Activated naive CD8-positive, alpha-beta T cell treated with anti-CD3 and anti-CD28 coated beads, Interleukin-2, amount 50 U/mL, for 16 hours (primary cell): ENCODE data around the gene RNF215.

ENCODE experiments used
- DNase-seq: peaks from one replicate; pipeline ENCODE4 v3.0.0-alpha.2; 2020; ENCODE audit warnings: low read depth, low spot score

Gene RNF215

DNA sequence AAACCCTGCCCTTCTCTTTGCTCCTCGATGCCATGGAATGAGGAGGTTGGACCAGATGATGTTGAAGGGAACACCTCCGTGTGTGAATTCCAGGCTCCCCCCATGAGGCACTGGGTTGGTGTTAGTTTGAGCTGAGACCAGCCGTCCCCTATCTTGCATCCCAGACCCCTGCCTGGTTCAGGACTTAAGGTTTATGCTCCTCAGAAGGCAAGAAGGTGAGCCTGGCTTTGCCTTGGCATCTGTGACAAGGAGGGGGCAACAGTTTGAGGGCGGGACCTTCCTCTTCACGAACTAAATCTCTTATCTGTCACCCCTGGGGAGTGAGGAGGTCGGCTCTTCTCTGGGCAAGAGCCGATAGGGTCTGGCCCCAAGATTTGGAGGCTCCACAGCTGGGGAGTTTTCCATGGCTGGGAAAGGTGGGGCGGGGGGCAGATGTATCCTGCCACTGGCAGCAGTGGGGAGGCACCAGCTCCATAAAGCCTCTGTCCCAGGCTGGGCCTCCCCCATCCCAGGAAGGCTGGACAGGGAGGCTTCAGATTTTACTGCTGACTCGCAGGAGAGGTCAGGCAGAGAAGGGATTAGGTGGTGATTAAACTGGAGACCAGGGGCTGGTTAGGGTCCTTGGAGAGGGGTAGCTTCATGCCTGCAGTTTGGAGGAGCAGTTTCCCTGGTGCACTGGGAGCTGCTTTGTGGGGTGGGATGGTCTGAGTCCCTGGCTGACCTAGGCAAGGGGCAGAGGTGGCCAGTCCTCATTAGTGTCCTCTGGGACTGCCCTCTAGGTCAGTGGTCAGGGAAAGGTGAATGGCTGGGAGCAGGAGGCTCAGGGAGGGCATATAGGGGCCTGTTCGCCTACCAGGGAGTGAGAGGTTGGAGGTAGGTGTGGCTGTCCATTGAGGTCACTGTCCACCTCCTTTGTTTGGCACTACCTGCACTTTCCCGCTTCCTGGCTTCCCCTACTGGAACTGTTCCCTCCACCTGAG is 10.7 kb upstream of the RNF215 start:
- DNase-seq, result no peak

DNA sequence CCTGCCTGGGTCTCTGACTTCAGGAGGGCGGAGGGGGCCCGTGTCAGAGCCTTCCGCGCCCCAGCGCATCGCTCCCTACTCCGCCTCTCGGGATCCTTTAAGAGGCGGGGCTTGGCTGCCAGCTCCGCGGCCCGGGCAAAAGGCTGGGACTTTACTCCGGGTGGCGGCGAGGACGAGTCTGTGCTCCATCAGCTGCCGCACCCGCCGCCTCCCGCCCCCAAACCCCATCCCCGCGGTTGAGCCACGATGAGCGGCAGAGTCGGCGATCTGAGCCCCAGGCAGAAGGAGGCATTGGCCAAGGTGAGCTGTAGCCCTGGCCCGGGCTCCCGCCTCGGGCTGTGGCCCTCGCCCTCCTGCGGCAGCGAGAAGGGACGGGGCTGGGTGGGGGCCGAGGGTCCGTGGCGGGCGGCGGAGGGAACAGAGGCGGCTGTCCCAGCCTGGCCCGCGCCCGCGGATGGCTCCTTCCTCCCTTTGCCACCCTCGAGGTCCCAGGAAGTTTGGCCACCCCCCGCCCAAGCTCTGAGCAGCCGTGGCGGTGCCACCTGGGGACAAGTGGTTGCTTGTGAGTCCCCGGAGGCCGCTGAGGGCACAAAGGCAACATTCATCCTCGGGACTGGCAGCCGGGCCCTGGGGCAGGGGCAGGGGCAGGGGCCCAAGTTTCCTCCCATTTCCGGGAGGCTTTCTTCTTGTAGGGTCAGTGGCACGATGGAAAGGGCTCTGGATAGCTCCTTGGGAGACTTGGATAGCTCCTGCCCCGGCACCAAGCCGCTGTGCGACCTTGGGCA is 9.9 kb upstream of the RNF215 start, which contains the start of gene SEC14L2:
SEC14L2 (plus strand) TSS at position 148 of the 785 bp plus-strand sequence; CDS start at position 247, 99 bp downstream.
- DNase-seq, result peak; percentile 22

DNA sequence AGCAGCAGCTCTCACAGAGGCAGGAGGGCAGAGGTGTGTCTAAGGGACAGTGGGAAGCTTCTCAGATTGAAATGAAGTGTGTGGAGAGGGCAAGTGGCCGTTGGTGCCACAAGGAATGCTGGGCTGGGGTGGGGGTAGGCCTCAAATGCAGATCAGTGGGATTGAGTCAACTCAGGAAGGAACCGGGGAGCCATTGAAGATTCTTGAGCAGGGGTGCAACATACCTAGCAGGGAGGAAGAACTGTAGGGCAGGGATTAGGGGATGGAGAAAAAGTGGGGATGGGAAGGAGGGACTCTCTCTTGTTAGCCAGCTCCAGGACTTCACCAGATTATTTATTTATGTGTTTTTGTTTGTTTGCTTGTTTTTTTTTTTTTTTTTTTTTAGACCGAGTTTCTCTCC is 6.7 kb upstream of the RNF215 start:
- DNase-seq, result no peak

DNA sequence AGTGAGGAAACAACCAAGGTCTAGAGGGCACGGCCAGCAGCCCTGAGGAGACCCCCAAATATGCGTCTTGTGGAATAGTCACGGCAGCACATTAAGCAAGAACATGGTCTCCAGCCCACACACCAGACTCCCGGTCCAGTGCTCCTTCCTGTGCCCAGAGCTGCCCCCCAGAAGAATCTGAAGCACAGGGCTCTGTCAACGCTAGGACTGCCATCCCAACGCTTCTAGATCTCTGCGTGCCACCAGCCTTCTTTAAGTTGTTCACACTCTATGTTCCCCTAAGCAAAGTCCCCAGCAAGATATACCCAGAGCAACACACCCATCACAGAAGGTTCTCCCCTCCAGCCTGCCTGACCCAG is 6.1 kb upstream of the RNF215 start:
- no peak for DNase-seq

DNA sequence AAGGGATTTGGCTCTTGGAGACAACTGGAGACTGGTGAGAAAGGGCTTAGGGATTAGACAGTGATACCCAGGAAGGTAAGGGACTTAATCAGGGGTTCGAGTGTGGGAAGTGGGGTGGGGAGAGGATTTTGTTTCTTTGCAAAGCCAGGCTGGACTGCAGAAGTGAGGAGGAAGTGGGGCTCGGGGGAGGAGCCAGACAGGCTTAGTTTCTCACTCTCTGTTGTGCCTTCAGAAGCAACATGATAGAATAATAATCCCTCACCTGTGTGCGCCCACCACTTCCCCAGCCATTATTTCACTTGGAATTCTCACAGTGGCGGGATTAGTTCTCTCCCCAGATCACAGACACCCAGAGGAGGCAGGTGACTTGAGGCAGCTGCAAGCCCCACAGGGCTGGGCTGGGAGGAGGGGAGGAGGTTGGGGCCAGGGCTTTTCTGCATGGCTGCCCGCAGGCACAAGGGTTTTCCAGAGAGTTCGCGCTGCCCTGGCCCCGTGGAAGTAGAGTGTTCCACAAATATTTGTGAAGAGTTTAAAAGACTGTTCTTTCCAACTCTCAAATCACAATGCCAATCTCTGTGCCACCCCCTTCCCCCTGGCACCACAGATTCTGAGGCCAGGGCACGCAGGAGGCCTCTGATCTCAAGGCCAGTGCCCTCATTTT is 5.6 kb upstream of the RNF215 start:
- no peak for DNase-seq

DNA sequence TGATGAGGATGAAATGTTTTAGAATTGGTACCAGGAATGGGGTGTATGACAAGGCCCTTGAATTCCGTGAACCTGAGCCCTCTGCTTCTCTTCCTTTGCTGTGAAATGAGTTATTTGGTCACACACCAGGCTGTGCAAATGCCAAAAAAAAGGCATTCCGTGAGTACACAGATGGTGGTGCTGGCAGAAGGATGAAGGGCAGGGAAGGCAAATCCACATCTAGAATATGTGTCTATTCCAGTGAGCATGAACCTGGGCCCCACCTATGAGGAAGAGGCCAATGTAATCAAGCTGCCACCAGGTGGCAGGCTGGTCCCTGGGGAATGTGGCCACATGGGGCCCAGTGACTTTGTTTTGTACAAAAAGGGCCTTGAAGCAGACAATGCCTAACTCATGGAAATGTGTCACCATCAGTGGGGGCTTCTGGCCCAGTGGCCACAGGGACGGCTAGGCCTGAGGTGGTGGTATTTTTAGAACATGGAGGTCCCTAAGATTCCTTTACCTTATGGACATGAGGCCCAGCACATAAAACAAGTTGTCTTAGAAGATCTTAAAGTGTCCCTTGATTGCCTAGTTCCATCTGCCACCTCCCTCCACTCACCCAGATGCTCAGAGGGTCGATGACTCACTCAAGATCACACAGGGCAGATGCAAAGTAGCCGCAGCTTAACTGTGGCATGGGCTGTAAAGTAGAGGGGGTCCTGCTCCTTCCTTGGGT is 3.9 kb upstream of the RNF215 start:
- peak; percentile 57 for DNase-seq

DNA sequence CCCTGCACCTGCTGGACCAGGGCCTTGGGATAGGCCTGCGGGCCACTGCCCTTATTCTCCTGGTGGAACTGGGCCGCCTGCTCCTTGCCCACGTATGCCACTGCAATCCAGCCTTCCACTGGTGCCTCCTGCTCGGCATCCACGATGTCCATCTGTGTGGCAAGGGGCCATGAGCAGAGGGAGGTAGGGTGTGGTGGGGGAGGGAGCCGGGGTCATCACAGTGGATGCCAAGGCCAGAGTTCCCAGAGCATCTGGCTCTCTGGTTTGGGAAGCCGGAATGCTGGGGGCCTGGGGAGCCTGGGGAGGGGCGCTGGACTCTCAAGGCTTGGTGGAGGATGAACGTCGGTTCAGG is 627 bp downstream of the RNF215 start:
- DNase-seq, result no peak

DNA sequence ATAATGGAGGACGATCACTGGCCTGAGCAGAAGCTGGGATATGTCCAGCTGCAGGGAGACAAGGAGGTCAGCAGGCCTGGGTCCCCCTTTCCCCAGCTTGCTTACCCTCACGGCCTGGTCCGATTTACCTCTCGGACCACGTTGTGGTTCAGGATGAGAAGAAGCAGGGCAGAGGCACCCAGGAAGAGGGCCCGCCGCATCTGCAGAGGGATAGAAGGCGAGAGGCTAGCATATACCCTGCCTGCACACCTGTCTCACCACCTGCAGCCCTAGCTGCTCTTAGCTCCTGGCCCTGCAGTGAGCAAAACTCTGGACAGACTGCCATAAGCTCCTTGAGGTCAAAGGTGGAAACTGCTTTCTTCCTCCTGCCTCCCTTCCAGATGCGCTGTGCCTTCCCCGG is 1.3 kb downstream of the RNF215 start:
- no peak for DNase-seq

DNA sequence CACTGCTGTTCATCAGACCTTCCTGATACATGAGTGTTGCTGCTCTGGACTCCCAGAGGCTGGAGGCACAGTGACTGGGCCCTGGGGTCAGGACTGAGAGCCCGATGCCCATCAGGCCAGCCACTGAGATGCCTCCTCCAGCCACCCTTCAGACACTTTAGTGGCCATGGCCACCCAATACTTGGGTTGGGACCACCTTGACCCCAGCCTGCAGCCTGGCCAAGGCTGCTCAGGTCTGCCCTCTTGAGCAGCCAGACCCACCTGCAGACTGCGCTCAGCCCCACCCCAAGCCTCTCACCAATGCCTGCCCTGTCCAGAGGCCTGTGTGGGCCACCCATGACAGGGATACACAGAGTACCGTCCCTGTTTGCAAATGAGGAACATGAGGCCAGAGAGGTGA is 4.2 kb downstream of the RNF215 start:
- DNase-seq, result no peak

DNA sequence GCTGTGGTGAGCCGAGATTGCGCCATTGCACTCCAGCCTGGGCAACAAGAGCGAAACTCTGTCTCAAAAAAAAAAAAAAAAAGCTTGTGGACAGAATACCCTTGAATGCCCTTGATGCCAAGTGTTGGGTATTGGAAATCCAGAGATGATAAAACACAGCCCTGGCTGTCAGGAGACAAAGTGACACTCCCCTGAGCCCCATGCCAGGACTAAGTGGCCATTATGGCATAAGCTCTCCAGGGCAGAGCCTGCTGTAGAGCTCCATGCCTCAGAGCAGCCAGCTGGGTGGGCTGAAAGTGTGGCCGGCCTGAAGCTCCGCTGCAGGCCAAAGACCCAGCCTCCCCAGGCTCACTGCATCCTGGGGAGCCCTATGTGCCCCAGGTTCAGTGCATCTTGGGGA is 4.9 kb downstream of the RNF215 start:
- no peak for DNase-seq

DNA sequence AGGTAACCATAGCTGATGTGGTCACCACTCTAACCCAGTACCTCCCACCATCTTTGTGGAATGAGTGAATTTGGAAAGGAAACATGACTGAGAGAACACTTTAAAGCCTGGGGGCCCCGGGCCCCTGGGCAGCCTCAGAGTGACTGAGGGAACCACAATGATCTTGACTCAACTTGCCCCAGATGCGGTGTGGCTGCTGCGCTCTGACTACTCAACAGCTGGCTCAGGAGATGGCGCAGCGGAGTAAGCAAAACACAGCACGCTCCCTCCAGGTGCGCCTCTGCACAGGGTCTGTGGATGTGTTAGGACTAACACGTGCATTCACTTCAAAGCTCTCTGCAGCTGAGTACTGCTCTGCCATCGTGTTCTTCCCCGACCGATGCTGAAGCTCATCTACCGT is 5.9 kb downstream of the RNF215 start:
- no peak for DNase-seq

DNA sequence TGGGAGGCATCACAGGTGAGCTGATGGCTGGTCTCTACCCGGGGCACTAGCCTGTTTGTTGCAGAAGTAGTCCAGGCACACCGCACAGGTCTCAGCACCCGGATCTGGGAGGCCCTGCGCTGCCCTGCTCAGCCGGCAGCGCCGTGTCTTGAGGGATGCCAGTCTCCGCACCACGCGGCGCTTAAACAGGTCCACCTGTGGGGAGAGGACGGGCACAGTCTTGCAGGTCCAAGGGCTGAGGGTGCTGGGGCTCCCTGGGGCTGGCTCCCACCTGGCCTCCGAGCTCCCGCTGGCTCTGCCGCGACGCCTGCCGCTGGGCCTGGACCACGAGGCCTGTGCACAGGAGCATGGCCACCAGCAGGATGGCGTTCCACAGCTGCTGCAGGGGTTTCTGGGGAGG is 7.2 kb downstream of the RNF215 start:
- no peak for DNase-seq

DNA sequence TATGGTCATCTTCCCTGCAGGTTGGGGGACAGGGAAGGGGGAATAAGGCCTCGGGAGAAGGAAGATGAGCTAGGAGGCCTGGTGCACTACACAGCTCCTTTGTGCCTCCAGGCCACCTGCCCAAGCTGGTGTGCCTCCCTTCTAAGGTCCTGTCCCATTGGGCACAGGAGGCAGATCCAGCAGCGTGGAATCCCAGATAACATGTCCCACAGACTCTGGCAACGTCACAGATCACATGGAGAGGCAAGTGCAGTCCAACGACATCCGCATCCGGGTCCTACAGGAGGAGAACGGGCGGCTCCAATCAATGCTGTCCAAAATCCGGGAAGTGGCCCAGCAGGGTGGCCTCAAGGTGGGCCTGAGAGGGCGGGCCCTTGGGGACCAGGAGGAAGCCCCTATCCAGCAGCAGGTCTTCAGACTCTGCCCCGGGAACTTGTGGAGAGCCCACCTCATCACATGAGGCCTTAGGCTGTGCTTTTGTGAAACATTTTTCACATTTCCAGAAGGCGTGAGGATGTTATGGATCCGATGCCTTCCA is 11.8 kb downstream of the RNF215 start:
- no peak for DNase-seq

DNA sequence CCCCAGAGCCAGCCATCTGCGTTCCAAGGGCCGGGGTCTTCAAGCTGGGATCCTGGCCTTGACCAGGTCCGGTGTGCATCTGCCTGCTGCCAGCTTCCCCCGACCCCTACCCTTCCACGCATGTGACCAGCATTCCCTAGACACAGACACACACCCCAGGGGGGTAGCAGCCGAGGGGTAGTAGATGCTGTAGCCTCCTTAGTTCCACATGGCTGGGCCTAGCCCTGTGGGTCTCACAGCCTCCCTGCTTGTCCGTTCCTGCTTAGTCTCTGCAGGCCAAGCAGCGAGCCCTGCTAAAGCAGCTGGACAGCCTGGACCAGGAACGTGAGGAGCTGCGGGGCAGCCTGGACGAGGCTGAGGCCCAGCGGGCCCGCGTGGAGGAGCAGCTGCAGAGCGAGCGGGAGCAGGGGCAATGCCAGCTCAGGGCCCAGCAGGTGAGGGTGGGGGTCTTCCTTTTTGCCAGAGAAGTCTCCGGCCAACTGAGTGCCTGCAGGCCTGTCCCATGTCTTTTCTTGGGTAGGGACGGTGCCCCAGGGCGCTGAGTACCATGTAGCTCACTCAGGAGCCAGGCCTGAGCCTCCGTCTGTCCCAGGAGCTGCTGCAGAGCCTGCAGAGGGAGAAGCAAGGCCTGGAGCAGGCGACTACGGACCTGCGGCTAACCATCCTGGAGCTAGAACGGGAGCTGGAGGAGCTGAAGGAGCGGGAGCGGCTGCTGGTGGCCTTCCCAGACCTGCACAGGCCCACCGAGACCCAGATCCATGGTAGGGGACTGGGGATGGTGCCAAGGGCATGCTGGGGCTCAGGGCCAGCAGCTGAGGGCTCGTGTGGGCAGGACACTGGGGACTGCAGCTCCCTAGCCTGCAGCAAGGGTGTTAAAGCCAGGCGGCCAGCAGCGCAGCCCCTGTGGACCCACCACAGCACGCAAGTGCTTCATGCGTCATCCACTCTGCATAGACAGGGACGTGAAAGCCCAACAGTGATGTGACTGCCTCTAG is 13.6 kb downstream of the RNF215 start:
- no peak for DNase-seq

DNA sequence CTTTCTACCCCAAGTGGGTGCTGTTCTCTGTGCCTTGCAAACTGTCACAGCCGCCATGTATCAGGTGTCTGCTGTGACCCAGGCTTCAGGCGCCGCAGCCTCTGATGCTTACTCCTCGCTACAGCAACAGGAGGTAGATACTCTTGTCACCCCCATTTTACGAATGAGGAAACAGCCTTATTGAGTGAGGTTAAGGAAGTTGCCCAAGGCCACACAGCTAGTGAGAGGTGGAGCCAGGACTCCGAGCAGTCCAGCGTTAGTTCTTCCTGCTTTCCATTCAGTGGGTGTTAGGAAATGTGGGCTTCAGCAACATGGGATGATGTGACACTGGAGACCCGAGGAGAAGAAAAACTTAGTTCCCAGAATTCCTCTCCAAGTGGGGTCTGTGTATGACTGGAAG is 14.3 kb downstream of the RNF215 start:
- DNase-seq, result no peak

DNA sequence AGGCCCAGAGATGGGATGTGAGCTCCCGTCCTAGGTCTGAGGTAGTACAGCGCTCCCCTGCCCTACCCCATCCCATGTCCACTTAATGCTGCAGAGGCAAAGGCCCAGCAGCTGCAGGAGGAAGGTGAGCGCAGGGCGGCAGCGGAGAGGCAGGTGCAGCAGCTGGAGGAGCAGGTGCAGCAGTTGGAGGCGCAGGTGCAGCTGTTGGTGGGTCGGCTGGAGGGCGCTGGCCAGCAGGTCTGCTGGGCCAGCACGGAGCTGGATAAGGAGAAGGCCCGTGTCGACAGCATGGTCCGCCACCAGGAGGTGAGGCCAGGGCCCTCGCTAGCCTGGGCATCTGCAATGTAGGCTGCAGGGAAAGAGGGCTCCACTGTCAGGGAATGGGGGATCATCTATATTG is 15.2 kb downstream of the RNF215 start:
- DNase-seq, result no peak

DNA sequence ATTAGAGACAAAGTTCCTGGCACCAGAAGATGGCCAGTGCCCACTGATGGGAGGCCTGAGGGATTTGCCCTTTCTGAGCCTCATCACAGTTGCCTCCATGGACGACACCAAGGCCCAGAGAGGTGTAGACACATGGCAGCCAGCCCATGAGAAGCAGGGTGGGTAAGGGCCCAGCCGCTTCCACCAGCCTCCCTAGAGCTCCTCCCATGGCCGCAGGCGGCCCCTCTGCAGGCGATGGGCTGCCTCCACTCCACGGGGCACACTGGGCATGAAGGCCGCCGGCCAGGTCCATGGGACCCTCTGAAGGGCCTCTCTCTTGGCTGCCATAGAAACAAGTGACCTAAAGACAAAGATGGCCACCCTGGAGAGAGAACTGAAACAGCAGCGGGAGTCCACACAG is 15.9 kb downstream of the RNF215 start:
- DNase-seq, result no peak

DNA sequence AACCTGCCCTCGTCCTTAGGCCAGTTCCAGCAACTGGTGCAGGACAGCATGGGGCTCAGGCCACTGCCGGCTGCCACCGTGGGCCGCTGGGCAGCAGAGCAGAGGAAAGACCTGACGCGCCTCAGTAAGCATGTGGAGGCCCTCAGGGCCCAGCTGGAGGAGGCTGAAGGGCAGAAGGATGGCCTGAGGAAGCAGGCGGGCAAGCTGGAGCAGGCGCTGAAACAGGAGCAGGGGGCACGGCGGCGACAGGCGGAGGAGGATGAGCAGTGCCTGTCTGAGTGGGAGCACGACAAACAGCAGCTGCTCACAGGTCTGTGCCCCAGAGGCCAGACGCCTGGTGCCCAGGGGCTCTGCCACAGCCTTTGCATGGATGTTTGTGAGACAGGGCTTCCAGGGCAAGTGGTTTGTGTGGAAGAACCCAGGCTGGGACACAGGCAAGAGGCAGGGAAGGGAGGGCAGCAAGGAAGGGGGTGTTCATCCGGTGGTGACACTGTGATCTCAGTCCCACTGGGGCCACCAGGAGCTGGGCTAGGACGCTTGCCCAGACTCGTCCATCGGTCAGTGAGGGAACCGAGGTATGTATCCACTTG is 16.5 kb downstream of the RNF215 start:
- no peak for DNase-seq

DNA sequence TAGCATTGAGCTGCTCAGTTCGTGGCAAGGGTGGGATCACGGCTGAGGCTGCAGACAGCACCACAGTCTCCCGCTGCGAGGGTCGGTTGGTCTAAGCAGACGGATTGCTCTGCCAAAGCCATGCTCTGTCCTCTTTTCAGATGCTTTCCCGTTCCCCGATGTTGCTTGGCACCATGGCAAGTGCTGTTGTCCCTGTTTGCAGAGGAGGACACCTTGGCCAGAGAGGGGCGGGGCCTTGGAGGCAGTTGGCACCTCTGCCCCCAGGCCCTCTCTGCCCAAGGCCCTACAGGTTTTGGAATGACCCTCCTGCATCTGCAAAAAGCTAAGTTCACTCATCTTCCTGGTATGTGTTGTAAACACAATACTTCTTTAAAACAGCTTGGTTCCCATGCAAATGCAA is 18.8 kb downstream of the RNF215 start:
- DNase-seq, result no peak

DNA sequence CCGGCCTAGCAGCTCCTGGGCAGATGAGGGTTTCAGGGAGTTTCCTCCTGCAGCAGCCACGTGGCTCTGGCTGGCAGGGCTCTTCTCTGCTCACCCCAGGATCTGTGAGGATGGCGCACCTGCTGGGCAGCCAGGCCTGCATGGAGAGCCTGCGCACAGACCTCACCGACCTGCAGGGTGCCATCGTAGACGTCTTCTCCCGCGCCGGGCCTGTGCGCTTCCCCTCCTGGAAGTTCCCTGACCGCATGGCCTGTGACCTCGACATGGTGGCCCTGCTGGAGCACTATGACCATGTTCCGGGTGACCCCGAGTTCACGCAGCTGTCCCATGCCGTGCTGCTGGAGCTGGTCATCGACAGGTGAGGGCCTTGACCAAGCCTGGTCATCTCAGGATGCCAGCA is 21.3 kb downstream of the RNF215 start:
- no peak for DNase-seq
